HG03469 (cell line): ENCODE measurements around the gene SCAF4.
"Not testable (repeated sequence)": the region's sequence is repeated elsewhere in the genome, so short reads cannot be mapped to it uniquely, and the experiment has no call there.

Experiments
- ATAC-seq: cut with Tn5 transposase; IDR thresholded peaks from one replicate; pipeline ENCODE4 v1.9.1; 2021; ENCODE audit warnings: mild to moderate bottlenecking, moderate library complexity, moderate number of reproducible peaks; ENCODE audit not compliant: unreplicated experiment

The SCAF4 gene

GRCh38 chr21:31731857-31732596 is at the start of gene SCAF4:
Gene SCAF4 (minus strand): TSS chr21:31732118. CDS start chr21:31731692, 426 bp downstream.
- peak; percentile 72 for ATAC-seq

- ATAC-seq: no peak
Measured at GRCh38 chr21:31780944-31781343, 49.0 kb upstream of the SCAF4 start.

GRCh38 chr21:31778546-31778945 is 46.6 kb upstream of the SCAF4 start:
- no peak for ATAC-seq

- no peak for ATAC-seq
Measured at GRCh38 chr21:31777857-31778256, 45.9 kb upstream of the SCAF4 start.

- no peak for ATAC-seq
Measured at GRCh38 chr21:31774031-31774430, 42.1 kb upstream of the SCAF4 start.

- peak; percentile 82 for ATAC-seq
Measured at GRCh38 chr21:31772674-31773555, 41.0 kb upstream of the SCAF4 start.

- ATAC-seq: no peak
Measured at GRCh38 chr21:31771685-31772084, 39.8 kb upstream of the SCAF4 start.

GRCh38 chr21:31768710-31769109 is 36.8 kb upstream of the SCAF4 start:
- no peak for ATAC-seq

GRCh38 chr21:31766899-31767298 is 35.0 kb upstream of the SCAF4 start:
- no peak for ATAC-seq

GRCh38 chr21:31765850-31766249 is 33.9 kb upstream of the SCAF4 start:
- not testable (repeated sequence) for ATAC-seq

- ATAC-seq: no peak
Measured at GRCh38 chr21:31760931-31761330, 29.0 kb upstream of the SCAF4 start.

- ATAC-seq: no peak
Measured at GRCh38 chr21:31756787-31757186, 24.9 kb upstream of the SCAF4 start.

GRCh38 chr21:31755027-31755426 is 23.1 kb upstream of the SCAF4 start:
- no peak for ATAC-seq

GRCh38 chr21:31754708-31754960 is 22.7 kb upstream of the SCAF4 start:
- no peak for ATAC-seq

- no peak for ATAC-seq
Measured at GRCh38 chr21:31753949-31754707, 22.2 kb upstream of the SCAF4 start.

- no peak for ATAC-seq
Measured at GRCh38 chr21:31752967-31753366, 21.0 kb upstream of the SCAF4 start.

- ATAC-seq: no peak
Measured at GRCh38 chr21:31752352-31752751, 20.4 kb upstream of the SCAF4 start.

GRCh38 chr21:31750843-31751242 is 18.9 kb upstream of the SCAF4 start:
- ATAC-seq: no peak

- no peak for ATAC-seq
Measured at GRCh38 chr21:31744182-31744800, 12.4 kb upstream of the SCAF4 start.

- ATAC-seq: no peak
Measured at GRCh38 chr21:31743712-31744111, 11.8 kb upstream of the SCAF4 start.

GRCh38 chr21:31741116-31741515 is 9.2 kb upstream of the SCAF4 start:
- no peak for ATAC-seq
